Tibial nerve (tissue), 4 donors: ENCODE measurements around the gene ANKRD6.

Experiments
- CTCF ChIP-seq, 5 experiments: fragments of 200-600 bp in 3 of 5; fragments of 450-650 bp in 2 of 5; sonication (generic) in 3 of 5; IDR thresholded peaks; one replicate each; pipeline ENCODE4 v1.5.1; 2016 to 2019; ENCODE audit warnings: antibody characterized with exemption in 5 of 5, mild to moderate bottlenecking in 3 of 5, moderate library complexity in 2 of 5
- EP300 ChIP-seq, 2 donors: sonication (generic); formaldehyde crosslinking; IDR thresholded peaks; one replicate each; pipeline ENCODE4 v1.6.1; 2017; ENCODE audit warnings: antibody characterized with exemption in 2 of 2, mild to moderate bottlenecking in 1 of 2
- POLR2A ChIP-seq, 2 donors: fragments of 450-650 bp; IDR thresholded peaks; one replicate each; pipeline ENCODE4 v1.6.1; 2017; ENCODE audit warnings: antibody characterized with exemption in 2 of 2, mild to moderate bottlenecking in 2 of 2, moderate library complexity in 2 of 2

DNA sequence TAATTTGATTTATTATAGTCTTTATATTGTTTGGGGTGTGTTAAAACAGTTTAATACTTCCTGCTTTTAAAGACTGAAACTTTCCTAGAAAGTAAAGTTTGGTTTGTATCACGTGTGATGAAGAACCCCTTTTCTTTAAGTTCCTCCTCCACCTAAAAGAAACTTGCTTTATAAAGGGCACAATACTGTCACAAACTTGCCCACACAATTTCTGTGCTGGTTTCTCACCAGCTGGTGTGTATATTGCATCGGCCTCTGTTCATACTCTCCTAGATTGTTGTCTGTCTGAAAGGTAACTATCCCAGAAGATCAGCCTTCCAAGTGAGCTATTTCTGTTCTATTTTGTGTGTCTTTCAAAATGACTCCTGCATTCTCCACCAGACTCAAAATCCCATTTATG lies 46.9 kb downstream of the ANKRD6 start:
- TF ChIP-seq CTCF (IDR thresholded peaks at IDR 0.05) (no peak), POLR2A (IDR thresholded peaks at IDR 0.05) (no peak), EP300 (IDR thresholded peaks at IDR 0.05) (no peak)
